ENCODE measurements around the gene EPN2.
"Not testable (repeated sequence)": the region's sequence is repeated elsewhere in the genome, so short reads cannot be mapped to it uniquely, and the experiment has no call there.

Gene EPN2

GRCh38 chr17:19348081-19348650 lies 111.0 kb downstream of the EPN2 start:
- no peak for TF ChIP-seq CTCF (IDR thresholded peaks at IDR 0.05; ENCODE audit: insufficient read depth, low read depth, low read length, missing control alignments)
- peak; percentile 76 for DNase-seq (ENCODE audit: low read depth)
- H3K4me3 ChIP-seq (ENCODE audit: low read length) = no peak overlapping the region

GRCh38 chr17:19348806-19349205 lies 111.6 kb downstream of the EPN2 start:
- no peak for DNase-seq (ENCODE audit: low read depth)
- H3K4me3 ChIP-seq (ENCODE audit: low read length) = no peak overlapping the region
- TF ChIP-seq CTCF (IDR thresholded peaks at IDR 0.05; ENCODE audit: insufficient read depth, low read depth, low read length, missing control alignments) = no peak

- not testable (repeated sequence) for DNase-seq (ENCODE audit: low read depth); H3K4me3 ChIP-seq (ENCODE audit: low read length)
Observed at GRCh38 chr17:19353401-19353800, 116.2 kb downstream of the EPN2 start.

GRCh38 chr17:19354748-19355147 lies 117.6 kb downstream of the EPN2 start:
- DNase-seq (ENCODE audit: low read depth) = no peak
- H3K4me3 ChIP-seq (ENCODE audit: low read length) = no peak overlapping the region
- no peak for TF ChIP-seq CTCF (IDR thresholded peaks at IDR 0.05; ENCODE audit: insufficient read depth, low read depth, low read length, missing control alignments)

GRCh38 chr17:19357351-19357750 lies 120.2 kb downstream of the EPN2 start:
- TF ChIP-seq CTCF (IDR thresholded peaks at IDR 0.05; ENCODE audit: insufficient read depth, low read depth, low read length, missing control alignments) = no peak
- no peak for DNase-seq (ENCODE audit: low read depth)
- H3K4me3 ChIP-seq (ENCODE audit: low read length) = no peak overlapping the region

- no peak for TF ChIP-seq CTCF (IDR thresholded peaks at IDR 0.05; ENCODE audit: insufficient read depth, low read depth, low read length, missing control alignments)
- H3K4me3 ChIP-seq (ENCODE audit: low read length) = no peak overlapping the region
- no peak for DNase-seq (ENCODE audit: low read depth)
Observed at GRCh38 chr17:19357761-19358160, 120.6 kb downstream of the EPN2 start.

- no peak for DNase-seq (ENCODE audit: low read depth)
- TF ChIP-seq CTCF (IDR thresholded peaks at IDR 0.05; ENCODE audit: insufficient read depth, low read depth, low read length, missing control alignments) = no peak
- no peak overlapping the region for H3K4me3 ChIP-seq (ENCODE audit: low read length)
Observed at GRCh38 chr17:19359151-19359550, 122.0 kb downstream of the EPN2 start.
